Suprapubic skin (tissue), 4 donors: ENCODE measurements around the gene SKAP2. TPM values are rescaled to one million over a fixed set of nuclear protein-coding genes. Genes with fewer than 3 reads are reported as not detected.
"Not testable (repeated sequence)": the region's sequence is repeated elsewhere in the genome, so short reads cannot be mapped to it uniquely, and the experiment has no call there.

Source experiments
- DNase-seq, 2 donors: peaks; one replicate each; pipeline ENCODE4 v3.0.0-alpha.2; 2019; ENCODE audit warnings: low spot score in 2 of 2
- H3K27ac ChIP-seq: fragments of 200-600 bp; sonication (generic); one replicate; pipeline ENCODE4 v1.5.1; 2019
- H3K27me3 ChIP-seq: fragments of 200-600 bp; sonication (generic); one replicate; pipeline ENCODE4 v1.5.1; 2019
- H3K36me3 ChIP-seq: fragments of 200-600 bp; sonication (generic); one replicate; pipeline ENCODE4 v1.5.1; 2019
- H3K4me1 ChIP-seq: fragments of 200-600 bp; sonication (generic); one replicate; pipeline ENCODE4 v1.5.1; 2019
- H3K4me3 ChIP-seq: fragments of 200-600 bp; sonication (generic); one replicate; pipeline ENCODE4 v1.5.1; 2019; ENCODE audit warnings: mild to moderate bottlenecking
- H3K9me3 ChIP-seq: fragments of 200-600 bp; sonication (generic); one replicate; pipeline ENCODE4 v1.5.1; 2019
- CTCF ChIP-seq, 2 donors: fragments of 200-600 bp in 1 of 2; fragments of 450-650 bp in 1 of 2; sonication (generic) in 1 of 2; IDR thresholded peaks; one replicate each; pipeline ENCODE4 v1.5.1; 2016 to 2019; ENCODE audit warnings: antibody characterized with exemption in 2 of 2, mild to moderate bottlenecking in 1 of 2, moderate library complexity in 1 of 2
- EP300 ChIP-seq: sonication (generic); formaldehyde crosslinking; IDR thresholded peaks from one replicate; pipeline ENCODE4 v1.6.1; 2017; ENCODE audit warnings: antibody characterized with exemption
- POLR2A ChIP-seq, 2 donors: fragments of 450-650 bp; IDR thresholded peaks; one replicate each; pipeline ENCODE4 v1.6.1; 2017; ENCODE audit warnings: antibody characterized with exemption in 2 of 2, mild to moderate bottlenecking in 2 of 2, moderate library complexity in 2 of 2
- POLR2AphosphoS5 ChIP-seq, 3 donors: sonication (generic); formaldehyde crosslinking; IDR thresholded peaks; one replicate each; pipeline ENCODE4 v1.6.1; 2017; ENCODE audit warnings: antibody characterized with exemption in 3 of 3
- WGBS: methylation state at CpG from one replicate; pipeline ENCODE4 v1.1.5; 2018; 5-methylcytosine and 5-hydroxymethylcytosine counted together
- total RNA-seq, 4 donors: library from RNA; depleted of rRNA; stranded (reverse); fragments of >200 nt; gene quantifications; one replicate each; pipeline ENCODE4 v1.1.0, GENCODE V29; 2016

SKAP2 gene
- total RNA-seq, 4 donors from 2014 or later: 21.3 to 34.4 (median 23.9) TPM

GRCh38 chr7:26850193-26850651, 14.2 kb downstream of the SKAP2 start:
- Histone ChIP-seq H3K27me3 (no peaks in the 10 kb centered on the region), H3K4me3 (no peak overlapping the region), H3K36me3 (no peaks in the 10 kb centered on the region), H3K4me1 (no peaks in the 10 kb centered on the region), H3K9me3 (no peaks in the 10 kb centered on the region), H3K27ac (no peak overlapping the region)
- WGBS: 96% methylated on average over 8 of the region's 8 CpGs
- DNase-seq: no peak
- TF ChIP-seq POLR2AphosphoS5 (IDR thresholded peaks at IDR 0.05): no peak
- TF ChIP-seq EP300: no peak
- no peak for TF ChIP-seq CTCF (IDR thresholded peaks at IDR 0.05)
- no peak for TF ChIP-seq POLR2A (IDR thresholded peaks at IDR 0.05)

- H3K27ac ChIP-seq: no peak overlapping the region
- no peak overlapping the region for H3K4me3 ChIP-seq
- DNase-seq: no peak
- H3K4me1 ChIP-seq: no peaks in the 10 kb centered on the region
- H3K27me3 ChIP-seq: no peaks in the 10 kb centered on the region
- WGBS: 72% methylated on average over 4 of the region's 4 CpGs
- H3K9me3 ChIP-seq: no peaks in the 10 kb centered on the region
- no peaks in the 10 kb centered on the region for H3K36me3 ChIP-seq
- TF ChIP-seq POLR2AphosphoS5 (IDR thresholded peaks at IDR 0.05) (no peak), CTCF (IDR thresholded peaks at IDR 0.05) (no peak), POLR2A (IDR thresholded peaks at IDR 0.05) (no peak), EP300 (no peak)
These were observed 20.7 kb downstream of the SKAP2 start for GRCh38 chr7:26843705-26844104.

- no peak overlapping the region for H3K27ac ChIP-seq
- no peaks in the 10 kb centered on the region for H3K27me3 ChIP-seq
- no peak overlapping the region for H3K4me3 ChIP-seq
- WGBS: 79% methylated on average over 2 of the region's 2 CpGs
- no peaks in the 10 kb centered on the region for H3K36me3 ChIP-seq
- no peaks in the 10 kb centered on the region for H3K4me1 ChIP-seq
- DNase-seq: no peak
- TF ChIP-seq CTCF (IDR thresholded peaks at IDR 0.05): no peak
- TF ChIP-seq POLR2AphosphoS5 (IDR thresholded peaks at IDR 0.05): no peak
- no peak for TF ChIP-seq POLR2A (IDR thresholded peaks at IDR 0.05)
- no peak for TF ChIP-seq EP300
- no peaks in the 10 kb centered on the region for H3K9me3 ChIP-seq
These were observed 21.5 kb downstream of the SKAP2 start for GRCh38 chr7:26842897-26843296.

- no peaks in the 10 kb centered on the region for H3K4me1 ChIP-seq
- TF ChIP-seq POLR2AphosphoS5 (IDR thresholded peaks at IDR 0.05): no peak
- no peak for TF ChIP-seq EP300
- no peak for TF ChIP-seq CTCF (IDR thresholded peaks at IDR 0.05)
- TF ChIP-seq POLR2A (IDR thresholded peaks at IDR 0.05): no peak
- H3K36me3 ChIP-seq: peaks cover 3% of the 10 kb centered on the region
- no peak overlapping the region for H3K27ac ChIP-seq
- WGBS: 72% methylated on average over 4 of the region's 4 CpGs
- H3K27me3 ChIP-seq: no peaks in the 10 kb centered on the region
- DNase-seq: no peak
- no peak overlapping the region for H3K4me3 ChIP-seq
- no peaks in the 10 kb centered on the region for H3K9me3 ChIP-seq
These were observed 23.2 kb downstream of the SKAP2 start for GRCh38 chr7:26841003-26841739.

- H3K9me3 ChIP-seq, H3K4me3 ChIP-seq, H3K27me3 ChIP-seq, H3K4me1 ChIP-seq, H3K27ac ChIP-seq, DNase-seq: not testable (repeated sequence)
- H3K36me3 ChIP-seq: peaks cover 12% of the 10 kb centered on the region
- WGBS: 94% methylated on average over 3 of the region's 3 CpGs
These were observed 27.6 kb downstream of the SKAP2 start for GRCh38 chr7:26836793-26837192.
